ENCODE measurements around the gene GDI1.

The GDI1 gene

GRCh38 chrX:154484255-154485149 lies 47.5 kb downstream of the GDI1 start:
- DNase-seq, result peak; percentile 25

- peak; percentile 29 for DNase-seq
Measured at GRCh38 chrX:154485150-154486051, 48.4 kb downstream of the GDI1 start.

DNA sequence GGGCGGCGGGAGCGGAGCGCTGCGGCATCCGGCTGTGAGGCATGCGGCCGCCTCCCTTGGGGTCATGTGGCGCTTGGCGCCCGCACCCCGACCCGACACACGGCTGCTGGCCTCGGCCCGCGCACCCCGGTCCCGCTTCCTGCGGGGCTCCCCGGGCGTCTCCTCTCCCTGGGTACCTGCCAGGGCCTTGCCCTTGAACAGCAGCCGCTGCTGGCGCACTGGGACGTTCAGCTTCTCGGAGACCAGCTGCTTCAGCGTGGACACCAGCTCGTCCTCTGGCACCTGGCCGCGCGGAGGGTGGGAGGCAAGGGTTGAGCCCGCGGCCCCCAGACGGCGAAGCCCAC lies 49.1 kb downstream of the GDI1 start:
- peak; percentile 51 for DNase-seq

GRCh38 chrX:154486396-154487207 lies 49.6 kb downstream of the GDI1 start, which contains the start of gene UBL4A:
Gene UBL4A, minus strand, starts transcription at chrX:154486615. Its CDS starts 31 bp downstream, at chrX:154486584.
- DNase-seq, result peak; percentile 58

- DNase-seq, result peak; percentile 26
Measured at GRCh38 chrX:154487518-154488290, 50.8 kb downstream of the GDI1 start.

DNA sequence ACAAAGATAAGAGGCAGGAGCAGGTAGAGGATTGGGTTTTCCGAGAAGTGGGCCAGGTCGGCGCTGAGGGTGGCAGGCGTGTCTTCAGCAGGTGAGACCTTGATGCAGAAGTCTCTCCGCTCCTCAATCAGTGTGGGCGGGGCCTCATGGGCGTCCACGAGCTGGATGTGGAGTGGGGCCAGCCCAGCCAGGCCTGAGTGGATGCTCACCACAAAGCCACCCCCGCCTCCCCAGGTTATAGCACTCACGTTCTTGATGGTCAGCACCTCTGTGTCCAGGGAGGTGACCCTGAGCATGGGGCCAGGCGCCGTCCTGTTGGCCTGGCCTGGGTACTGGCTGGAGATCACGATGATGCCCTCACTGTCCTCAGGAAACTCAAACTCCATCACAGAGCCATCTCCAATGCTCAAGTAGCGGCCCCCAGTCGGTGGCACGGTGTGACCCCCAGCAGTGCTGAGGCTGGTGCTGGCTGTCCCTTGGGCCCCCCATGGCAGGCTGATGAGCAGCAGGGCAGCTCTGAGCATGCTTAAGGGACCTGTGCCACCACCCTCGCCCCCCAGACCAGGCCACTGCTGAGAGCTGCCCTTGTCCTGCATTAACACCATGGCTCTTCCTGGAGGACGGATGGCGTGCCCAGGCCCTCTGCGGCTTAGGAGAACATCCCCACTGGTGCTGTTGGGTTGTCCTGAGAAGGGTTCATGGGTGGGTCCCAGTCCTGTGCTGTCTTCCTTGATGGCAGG lies 51.6 kb downstream of the GDI1 start:
- DNase-seq, result peak; percentile 28

GRCh38 chrX:154489182-154489581 lies 52.2 kb downstream of the GDI1 start:
- no peak for DNase-seq

- peak; percentile 44 for DNase-seq
Measured at GRCh38 chrX:154490021-154490413, 53.1 kb downstream of the GDI1 start.

DNA sequence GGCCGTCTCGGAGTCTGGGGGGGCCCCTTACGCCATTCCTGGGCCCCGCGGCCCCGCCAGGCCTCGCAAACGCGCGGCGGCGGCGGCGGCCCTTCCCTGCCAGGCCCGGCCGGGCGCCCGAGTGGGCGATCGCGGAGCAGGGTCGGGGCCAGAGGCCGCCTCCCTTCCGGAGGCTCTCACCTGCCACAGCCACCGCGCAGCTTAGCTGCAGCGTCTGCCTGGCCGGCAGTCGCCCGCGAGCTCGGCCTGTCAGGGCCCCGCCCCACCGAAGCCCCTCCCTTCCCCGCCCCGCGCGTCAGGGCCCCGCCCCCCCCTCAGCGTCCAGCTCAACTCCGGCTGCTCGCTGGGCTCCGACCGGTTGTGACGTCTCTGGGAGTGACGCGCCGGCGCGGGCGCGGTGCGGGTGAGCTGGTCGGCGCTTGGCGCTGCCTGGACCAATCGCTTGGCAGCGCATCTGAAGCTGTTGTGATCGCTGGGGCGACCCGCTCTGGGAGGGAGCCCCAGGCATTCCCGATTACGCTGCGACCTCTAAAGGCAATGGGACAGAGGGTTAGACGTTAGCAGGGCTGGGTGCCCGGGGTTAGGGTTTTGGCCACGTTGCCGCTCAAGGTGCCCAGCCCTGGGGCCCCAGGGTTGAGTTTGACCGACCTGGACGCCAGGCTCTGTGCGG lies 53.6 kb downstream of the GDI1 start, which contains the start of gene SLC10A3:
Gene SLC10A3, minus strand, starts transcription at position 216 of the 670 bp plus-strand sequence. CDS start 1,689 bp downstream, outside the sequence.
- peak; percentile 79 for DNase-seq

Data from activated CD4-positive, CD25-positive, alpha-beta regulatory T cell treated with anti-CD3 and anti-CD28 coated beads, Interleukin-2, amount 50 U/mL, for 72 hours (primary cell).